Astrocyte of the hippocampus (primary cell): ENCODE data around the gene MAK.
"Not testable (repeated sequence)": the region's sequence is repeated elsewhere in the genome, so short reads cannot be mapped to it uniquely, and the experiment has no call there.

Experiments
- DNase-seq: peaks from one replicate; pipeline ENCODE4 v3.0.0; 2011; ENCODE audit warnings: low read depth, low spot score

The MAK gene

DNA sequence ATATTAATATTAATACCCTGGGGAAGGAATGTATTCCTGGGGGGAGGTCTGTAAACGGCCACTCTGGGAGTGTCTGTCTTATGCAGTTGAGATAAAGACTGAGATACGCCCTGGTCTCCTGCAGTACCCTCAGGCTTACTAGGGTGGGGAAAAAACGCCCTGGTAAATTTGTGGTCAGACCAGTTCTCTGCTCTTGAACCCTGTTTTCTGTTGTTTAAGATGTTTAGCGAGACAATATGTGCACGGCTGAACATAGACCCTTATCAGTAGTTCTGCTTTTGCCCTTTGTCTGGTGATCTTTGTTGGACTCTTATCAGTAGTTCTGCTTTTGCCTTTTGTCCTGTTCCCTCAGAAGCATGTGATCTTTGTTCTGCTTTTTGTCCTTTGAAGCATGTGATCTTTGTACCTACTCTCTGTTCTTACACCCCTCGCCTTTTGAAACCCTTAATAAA is 15.5 kb upstream of the MAK start:
- DNase-seq, result not testable (repeated sequence)

DNA sequence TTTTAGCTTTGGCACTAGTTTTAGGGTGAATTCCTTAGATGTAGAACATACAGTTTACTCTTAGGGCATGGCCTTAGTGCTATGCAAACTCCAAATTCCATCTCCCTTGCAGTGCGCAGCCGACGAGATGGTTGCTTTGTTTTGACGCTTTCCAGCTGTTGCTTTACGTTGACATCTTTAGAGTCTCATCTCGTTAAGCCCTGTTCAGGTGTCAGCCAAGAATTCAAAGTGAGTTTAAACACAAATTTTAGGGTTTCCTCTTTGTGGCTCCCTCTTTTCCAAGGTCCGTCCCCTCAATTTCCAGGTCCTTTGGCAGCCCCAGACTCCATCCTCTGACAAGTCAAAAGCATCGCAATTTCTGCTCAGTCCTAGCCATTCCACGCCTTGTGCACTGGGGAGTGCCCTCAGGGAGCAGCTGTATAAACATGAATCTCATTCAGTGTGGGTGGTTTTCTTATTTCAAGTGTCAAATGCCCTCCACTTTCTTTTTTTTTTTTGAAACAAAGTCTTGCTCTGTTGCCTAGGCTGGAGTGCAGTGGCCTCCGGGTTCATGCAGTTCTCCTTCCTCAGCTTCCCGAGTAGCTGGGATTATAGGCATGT is 14.1 kb upstream of the MAK start:
- DNase-seq, result no peak

DNA sequence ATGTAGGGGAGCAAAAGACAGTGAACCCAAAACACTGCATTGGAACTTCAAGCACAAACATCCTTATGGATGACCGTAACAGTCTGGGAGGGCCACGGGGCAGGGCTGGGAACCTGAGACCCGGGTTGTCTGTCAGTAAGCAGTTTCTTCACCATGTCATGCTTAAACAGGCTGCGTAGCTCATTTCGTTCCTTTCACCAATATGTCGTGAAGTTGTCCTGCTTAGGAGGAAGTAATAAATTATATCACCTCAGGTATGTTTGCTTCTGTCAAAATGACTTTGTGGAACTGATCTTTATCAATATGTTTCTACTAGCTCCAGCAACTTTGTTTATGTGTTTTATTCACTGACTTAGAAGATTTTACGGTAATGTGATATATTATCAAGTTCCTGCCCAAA is 12.4 kb upstream of the MAK start:
- DNase-seq, result no peak

DNA sequence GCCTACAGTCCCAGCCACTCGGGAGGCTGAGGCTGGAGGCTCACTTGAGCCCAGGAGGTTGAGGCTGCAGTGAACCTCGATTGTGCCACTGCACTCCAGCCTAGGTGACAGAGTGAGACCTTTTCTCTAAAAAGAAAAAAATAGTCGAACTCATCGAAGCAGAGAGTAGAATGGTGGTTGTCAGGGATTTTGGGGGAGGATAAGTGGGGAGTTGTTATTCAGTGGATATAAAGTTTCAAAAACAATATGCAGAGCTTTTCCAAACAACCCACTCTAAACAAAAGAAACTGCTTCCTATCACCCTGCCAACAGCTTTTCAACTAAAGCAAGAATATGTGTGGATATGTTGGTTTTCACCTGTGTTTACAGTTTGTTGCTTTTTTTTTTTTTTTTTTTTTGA is 11.6 kb upstream of the MAK start:
- no peak for DNase-seq

DNA sequence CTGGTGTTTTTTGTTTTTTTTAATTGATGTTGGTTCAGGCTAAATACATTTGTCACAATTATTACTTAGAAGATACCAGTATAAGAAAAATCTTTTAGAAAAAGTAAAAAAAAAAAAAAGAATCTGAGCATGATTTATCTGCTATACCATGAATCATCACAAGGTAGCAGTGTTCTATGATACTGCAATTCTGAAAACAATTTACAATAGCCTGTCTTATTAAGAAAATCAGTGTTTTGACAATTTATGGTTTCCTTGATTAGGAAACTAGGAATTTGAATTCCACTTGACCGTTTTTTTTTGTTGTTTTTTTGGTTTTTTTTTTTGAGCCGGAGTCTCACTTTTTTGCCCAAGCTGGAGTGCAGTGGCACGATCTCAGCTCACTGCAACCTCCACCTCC is 9.3 kb upstream of the MAK start:
- DNase-seq, result no peak

DNA sequence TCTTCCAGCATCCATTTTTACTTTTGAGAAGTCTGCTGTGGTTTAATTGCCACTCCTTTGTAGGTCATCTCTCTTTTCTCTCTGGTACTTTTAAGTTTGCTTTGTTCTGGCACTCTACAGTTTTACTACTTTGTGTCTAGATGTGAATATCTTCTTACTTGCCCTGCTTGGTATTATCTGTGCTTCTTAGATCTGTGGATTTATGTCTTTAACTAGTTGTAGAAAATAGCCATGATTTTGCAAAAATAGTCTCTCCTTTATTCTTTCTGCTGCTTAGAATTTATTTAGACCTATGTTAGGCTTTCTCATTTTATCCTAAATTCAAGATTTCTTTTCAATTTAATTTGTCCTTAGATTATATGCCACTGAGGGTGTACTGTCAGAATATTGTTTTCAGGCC is 5.2 kb upstream of the MAK start:
- no peak for DNase-seq

DNA sequence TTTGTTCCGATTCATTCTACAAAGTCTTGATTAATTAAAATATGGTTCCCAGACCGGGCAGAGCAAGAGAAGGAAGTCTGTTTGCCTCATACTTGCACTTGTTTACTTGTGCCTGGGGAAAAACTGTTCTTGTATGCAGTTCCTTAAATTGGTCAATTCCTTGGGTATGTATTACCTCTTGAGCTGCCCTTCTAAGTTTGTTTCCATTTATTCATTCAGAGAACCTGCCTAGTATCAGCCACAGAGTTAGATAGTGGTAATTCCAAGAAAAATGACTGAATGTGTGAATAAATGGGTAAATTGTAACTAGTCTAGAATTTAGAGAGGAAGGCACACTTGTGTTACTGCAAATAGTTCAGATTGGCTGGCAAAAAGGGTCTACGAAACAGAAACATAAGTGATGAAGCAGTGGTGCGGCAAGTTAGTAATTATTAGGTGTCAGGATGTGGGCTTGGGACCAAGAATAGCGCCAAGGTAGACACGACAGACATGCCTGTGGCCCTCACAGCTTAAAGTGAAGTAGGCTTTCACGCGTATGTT is 525 bp upstream of the MAK start:
- DNase-seq, result no peak

DNA sequence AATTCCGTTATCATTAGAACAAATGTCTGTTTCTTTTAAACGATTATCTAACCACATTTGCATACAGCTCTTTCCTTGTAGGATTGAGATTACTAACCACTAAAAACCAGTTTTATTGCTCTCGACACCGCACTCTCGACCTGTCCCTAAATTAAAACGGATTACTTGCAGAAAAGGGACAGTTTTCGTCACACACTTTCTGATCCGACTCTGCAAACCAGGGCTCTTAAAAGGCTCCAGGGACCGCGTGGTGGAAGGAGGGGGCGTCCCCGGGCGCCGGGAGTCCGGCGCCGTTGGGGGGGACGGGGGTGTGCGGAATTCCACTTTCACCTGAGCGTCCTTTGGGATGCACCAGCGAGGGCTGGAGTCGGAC is 731 bp downstream of the MAK start:
- no peak for DNase-seq

DNA sequence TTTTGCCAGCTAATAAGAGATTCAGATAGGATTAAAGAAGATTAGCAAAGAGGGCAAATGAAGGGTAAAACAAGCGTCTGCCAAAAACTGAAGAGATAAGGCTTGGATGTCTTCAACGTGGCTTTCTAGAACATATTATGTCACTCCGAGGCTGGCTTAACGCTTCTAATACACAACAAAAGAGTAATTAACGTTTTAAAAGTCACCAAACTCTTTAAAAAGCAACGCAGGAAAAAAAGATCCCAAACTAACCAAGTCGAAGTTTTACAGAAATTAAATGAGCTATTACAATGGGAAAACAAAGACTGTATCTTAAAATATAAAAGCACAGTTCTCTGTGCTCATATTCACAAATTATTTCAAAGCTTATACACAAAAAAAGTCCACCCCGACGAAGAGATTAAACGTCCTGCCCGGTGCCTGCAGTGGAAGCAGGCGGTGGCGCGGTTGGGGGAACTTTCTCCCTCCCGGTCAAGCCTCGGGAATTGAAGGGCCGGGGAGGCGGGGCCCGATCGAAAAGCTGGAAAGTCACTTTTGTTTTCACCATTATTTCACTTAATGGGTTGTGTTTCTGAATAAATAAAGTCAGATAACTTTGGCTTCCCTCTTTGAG is 1.2 kb downstream of the MAK start:
- peak; percentile 39 for DNase-seq

DNA sequence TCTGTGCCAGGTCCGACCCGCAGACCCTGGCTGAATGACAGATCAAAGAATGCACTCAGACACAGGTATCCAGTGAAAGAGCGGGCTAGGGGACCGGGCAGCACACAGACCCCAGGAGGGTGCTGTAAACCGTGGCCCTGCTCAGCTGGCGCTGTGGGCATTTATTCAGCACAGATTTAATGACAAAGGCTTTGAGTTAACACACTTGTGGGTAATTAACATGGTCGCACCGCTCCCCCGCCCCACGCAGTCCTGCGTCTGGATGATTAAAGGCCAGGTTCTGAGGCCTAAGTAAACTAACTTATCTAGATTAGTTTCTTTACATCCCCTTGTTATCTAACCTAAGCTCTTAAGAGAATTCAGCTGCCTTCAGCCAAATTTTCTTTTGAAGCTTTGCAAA is 3.5 kb downstream of the MAK start:
- no peak for DNase-seq

DNA sequence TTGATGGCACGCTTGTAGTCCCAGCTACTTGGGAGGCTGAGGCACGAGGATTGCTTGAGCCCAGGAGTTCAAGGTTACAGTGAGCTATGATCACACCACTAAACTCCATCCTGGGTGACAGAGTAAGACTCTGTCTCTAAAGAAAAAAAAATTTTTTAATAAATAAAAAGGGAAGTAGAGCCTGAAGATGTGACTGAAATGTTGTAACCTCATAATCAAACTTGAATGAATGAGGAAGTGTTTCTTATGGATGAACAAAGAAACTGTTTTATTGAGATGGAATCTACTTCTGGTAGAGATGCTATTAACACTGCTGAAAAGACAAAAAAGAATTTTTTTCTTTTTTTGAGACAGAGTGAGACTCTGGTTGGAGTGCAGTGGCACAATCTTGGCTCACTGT is 6.7 kb downstream of the MAK start:
- no peak for DNase-seq

DNA sequence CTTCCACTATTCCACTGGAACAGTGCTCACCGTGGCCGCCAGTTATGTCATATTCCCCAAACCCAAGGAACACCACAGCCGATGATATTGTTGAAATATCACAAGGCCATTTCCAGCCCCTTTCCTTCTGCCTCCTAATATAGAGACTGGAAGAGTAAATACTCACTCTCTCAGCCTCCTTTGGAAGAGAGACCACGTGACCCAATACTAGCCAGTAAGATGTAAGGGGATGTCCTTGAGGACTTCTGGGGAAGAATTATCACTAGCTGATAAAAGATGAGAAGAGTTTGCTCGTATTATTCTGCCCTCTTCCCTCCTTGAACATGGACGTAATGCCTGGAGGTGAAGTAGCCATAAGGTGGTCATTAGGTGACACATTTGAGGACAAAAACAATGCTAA is 13.5 kb downstream of the MAK start:
- DNase-seq, result no peak

DNA sequence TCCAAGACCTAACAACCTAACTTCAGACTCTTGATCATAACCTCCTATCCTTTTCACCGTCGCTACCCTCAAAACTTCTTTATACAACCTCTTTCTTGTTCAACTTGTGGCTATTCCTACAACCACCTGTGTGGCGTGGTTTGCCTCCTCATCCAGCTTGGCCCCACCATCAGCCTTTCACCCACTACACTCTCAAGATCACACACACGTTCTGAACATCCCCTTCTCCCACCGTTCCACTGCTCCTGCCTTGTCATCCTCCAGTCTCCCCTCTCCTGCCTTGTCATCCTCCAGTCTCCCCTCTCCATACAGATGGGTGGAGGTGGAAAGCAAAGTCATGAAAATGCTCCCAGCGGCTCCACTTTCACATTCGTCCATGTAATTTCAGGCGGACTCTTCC is 14.0 kb downstream of the MAK start:
- no peak for DNase-seq

DNA sequence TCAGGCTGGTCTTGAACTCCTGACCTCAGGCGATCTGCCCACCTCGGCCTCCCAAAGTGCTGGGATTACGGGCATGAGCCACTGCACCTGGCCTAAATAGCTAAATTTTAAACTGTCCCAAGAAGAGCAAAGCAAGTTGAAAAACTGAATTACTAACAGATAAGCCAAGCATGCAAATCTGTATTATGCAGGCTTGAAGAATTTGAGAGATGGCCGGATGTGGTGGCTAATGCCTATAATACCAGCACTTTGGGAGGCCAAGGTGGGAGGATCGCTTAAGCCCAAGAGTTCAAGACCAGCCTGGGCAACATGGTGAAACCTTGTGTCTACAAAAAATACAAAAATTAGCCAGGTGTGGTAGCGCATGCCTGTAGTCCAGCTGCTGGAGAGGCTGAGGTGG is 24.2 kb downstream of the MAK start:
- not testable (repeated sequence) for DNase-seq

DNA sequence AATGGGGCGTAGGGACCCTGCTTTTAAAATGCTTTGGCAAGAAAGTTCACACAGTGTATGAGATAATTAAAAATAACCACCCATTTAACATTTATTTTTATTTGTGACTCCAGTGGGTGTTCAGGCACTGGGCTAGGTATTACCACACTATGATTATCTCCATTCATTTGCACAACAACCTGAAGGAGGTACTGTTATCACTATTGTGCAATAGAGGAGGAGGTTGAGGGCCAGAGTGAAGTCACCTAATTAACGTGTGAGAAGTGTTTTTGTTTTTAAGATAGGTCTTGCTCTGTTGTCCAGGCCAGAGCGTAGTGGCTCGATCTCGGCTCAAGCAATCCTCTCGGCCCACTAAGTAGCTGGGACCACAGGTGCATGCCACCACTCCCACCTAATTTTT is 29.2 kb downstream of the MAK start:
- no peak for DNase-seq

DNA sequence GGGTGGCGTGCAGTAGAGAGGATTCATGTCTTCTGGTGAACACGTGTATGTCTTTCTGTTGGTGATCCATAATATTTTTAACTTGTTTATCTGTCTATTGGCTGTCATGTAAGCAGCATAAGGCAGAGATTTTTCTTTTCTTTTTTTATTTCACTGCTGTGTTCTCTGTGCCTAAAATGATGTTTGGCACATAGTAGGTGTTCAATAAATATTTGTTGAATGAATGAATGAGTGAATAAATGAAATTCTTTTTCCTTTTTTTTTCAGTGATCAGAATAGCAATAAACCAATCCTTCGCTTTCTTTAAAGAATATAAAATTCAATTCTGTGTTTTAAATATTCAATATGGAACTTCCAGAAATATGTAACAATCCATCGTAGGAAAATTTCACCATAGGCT is 30.0 kb downstream of the MAK start:
- no peak for DNase-seq

DNA sequence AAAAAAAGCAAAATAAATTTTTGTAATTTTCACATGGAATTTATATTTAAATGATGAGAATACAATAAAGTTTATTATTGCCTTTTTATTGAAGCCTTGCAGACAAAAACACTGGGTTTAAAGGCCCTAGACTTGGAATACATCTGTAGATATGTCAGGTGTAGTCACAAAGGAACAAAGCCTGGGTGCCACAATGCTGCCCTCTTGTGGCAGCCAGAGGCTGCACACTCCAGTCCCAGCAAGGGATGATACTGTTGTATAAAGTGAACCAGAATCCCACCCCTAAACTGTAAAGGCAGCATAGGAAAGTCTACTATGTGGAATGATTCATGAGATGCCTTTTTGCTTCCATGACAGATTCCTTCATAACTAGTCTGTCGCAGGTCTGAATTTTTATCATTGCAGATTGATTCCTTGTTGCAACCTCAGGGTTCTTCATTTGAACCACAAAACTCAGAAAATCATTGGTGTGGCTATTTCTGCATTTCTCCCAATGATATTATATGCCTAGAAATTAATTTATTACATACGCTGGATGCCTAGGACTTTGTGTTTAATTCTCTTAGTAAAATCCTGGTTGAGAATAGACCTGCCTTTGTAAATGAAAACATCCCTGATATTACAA is 37.0 kb downstream of the MAK start:
- peak; percentile 83 for DNase-seq

DNA sequence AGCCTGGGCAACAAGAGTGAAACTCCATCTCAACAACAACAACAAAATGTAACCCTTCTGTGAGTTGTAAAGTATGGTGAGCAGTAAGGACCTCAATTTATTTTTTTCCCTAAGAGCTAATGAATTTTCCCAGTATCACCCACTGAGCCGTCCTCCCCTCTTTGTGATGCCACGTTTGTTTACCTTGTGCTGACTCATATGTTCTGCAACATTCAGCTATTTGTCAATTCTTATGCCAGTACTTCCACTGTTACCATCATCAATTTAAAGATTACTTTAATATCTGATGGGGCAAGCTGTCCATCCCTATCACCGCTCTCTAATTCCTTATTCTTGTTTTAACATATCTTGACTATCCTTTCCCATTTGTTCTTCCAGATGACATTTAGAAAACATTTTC is 37.5 kb downstream of the MAK start:
- DNase-seq, result peak; percentile 46

DNA sequence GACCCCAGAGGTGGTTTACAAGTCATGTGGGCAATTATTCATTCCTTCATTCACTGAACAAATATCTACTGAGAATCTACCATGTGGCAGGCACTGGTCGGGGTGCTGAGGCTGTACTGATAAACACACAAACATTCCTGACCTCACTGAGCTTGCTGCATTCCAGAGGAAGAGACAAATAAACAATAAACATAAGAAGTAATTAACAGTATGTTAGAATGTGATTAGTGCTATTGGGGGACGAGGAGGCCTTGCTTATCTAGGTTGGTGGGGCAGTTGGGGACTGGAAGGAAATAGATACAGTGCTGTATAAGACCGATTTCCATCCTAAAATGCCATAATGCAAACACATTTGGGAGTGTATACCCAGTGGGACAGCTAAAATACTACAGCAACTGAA is 44.1 kb downstream of the MAK start:
- peak; percentile 2 for DNase-seq

DNA sequence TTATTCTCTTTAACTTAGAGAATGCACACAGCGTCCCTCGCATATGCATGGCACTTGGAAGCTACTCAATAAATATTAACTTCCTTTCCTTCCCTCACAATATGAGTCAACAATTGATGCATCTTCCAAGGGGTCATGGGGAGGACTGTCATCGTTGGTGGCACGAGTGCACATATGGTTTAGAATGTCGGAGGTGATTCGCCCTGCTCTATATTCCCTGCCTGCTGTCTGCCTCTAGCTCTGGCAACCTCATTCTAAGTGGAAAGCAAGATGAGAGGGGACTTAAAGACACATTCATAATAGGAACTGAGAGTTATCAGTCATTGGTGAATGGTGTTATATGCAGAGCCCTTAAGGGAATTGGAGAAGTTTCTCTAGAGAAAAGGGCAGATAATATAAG is 44.6 kb downstream of the MAK start:
- no peak for DNase-seq

DNA sequence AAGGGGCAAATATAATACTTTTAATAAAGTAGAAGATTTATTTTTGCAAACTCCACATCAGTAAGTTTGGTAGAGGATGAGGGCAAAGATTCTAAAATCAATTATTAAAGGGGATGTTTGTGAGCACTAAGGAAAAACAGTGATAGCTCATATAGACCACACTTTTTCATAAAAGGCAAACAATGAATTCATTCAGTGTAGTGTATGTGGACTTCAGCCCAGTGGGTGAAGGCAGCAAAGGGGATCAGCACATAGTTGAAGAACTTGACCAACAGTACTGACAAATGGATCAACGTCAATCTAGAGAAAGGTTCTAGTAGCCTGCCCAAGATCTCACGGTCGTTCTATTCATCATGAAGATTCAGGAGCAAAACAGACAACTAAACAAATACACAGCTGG is 45.3 kb downstream of the MAK start:
- DNase-seq, result no peak

DNA sequence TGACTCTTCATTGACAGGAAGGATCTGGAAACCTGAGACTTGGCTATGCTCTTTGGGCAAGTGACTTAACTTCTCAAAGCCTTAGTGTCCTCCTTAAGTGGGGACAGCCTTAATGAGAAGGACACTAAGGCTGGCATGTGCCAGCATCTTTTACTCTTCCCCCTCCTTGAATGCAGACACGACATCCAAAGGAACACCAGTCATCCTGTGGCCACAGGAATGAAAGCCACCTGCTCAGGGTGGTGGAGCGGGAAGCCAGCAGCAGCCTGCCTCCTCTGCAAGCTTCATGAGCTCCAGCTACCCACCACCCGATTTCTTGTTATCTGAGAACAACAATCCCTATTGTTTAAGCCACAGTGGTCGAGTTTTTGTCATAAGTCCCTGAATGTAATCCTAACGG is 46.2 kb downstream of the MAK start:
- no peak for DNase-seq

DNA sequence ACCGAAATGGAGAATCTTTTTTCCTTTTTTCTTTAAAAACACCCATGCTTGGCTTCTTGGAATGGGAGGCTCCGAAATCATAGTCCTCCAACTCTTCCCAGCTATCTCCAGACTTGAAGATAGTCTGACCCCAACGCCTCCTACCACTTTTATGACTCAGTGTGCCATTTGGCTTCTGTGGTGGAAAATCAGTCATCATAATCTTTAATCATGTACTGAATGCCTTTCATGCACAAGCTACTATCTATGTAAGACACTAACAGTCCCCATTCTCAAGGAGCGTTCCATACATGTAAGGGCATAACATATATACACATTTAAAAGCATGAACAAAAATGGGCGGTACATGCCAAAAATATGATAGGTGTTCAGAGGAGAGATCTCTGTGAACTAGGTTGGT is 46.7 kb downstream of the MAK start:
- DNase-seq, result no peak
